Activated T-cell treated with anti-CD3 and anti-CD28 coated beads, Interleukin-2, amount 50 U/mL, for 24 hours (primary cell): ENCODE data around the gene CASTOR1.

Experiments
- DNase-seq: peaks from one replicate; pipeline ENCODE4 v3.0.0-alpha.2; 2020
- H3K27ac Mint-ChIP-seq: 2 replicates; pipeline ENCODE4 v1.8.0; 2020; ENCODE audit warnings: mild to moderate bottlenecking, mixed read lengths
- H3K27me3 Mint-ChIP-seq: 2 replicates; pipeline ENCODE4 v1.8.0; 2020; ENCODE audit warnings: mixed read lengths
- H3K36me3 Mint-ChIP-seq: 2 replicates; pipeline ENCODE4 v1.8.0; 2020; ENCODE audit warnings: low read depth, mixed read lengths
- H3K4me1 Mint-ChIP-seq: 2 replicates; pipeline ENCODE4 v1.8.0; 2020; ENCODE audit warnings: low read depth, mixed read lengths
- H3K4me3 Mint-ChIP-seq: 2 replicates; pipeline ENCODE4 v1.8.0; 2020; ENCODE audit warnings: mild to moderate bottlenecking, moderate library complexity, mixed read lengths
- H3K9me3 Mint-ChIP-seq: 2 replicates; pipeline ENCODE4 v1.8.0; 2020; ENCODE audit warnings: mixed read lengths

CASTOR1 gene

DNA sequence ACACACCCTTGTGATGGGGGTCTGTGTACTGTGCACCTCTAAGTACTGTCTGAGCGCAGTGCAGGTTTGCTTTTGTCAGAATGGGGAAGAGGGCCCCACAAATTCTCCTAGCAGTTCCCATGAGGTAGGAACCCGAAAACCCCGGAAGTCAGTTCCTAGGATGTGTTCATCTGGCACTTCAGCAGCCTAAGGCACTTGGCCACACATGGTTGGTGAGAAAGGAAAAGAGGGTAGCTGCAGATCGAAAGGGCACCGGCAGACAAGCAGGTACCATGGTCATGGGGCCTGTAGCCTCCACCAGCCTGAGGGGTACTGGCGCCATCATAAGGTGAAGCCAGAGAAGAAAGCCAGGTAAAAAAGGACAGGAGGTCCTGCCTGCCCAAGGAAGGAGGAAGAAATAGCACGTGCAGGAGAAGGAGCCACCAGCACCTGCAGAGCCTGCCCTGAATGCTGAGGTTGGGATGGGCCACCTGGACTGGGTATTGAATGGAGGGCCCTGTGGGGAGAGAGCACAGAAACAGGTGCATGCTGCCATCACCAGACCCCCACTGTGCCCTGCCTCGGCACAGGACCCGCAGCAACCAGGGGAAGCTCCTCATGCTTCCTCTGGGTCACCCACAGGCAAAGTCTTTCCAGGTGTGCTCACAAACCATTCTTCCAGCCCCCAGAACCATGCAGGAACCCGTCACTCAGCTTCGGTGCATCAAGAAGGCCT is 8.1 kb upstream of the CASTOR1 start:
- H3K27ac Mint-ChIP-seq, result peak overlapping the region; percentile 51
- H3K9me3 Mint-ChIP-seq, result no peaks in the 10 kb centered on the region
- no peaks in the 10 kb centered on the region for H3K27me3 Mint-ChIP-seq
- H3K4me1 Mint-ChIP-seq, result peaks cover 65% of the 10 kb centered on the region
- no peak for DNase-seq
- no peak overlapping the region for H3K4me3 Mint-ChIP-seq
- peaks cover 82% of the 10 kb centered on the region for H3K36me3 Mint-ChIP-seq

DNA sequence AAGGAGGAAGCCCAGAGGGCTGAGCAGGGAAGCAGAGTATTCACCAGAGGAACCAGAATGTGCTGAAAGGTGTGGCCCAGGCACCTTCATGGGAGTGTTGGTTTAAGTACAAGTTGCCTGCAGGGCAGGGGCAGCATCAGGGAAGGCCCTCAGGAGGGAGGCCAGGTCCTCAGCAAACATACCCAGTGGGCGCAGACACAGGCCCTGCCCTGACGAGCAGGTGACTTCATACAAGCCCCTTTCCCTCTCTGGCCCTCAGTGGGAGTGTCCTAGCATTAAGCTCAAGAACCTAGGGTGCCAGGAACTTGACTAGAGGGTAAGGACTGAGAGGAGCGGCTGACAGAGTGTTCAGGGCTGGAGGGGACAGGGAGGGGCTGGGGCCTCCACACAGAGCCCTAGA is 7.5 kb upstream of the CASTOR1 start:
- peak overlapping the region; percentile 51 for H3K27ac Mint-ChIP-seq
- no peaks in the 10 kb centered on the region for H3K9me3 Mint-ChIP-seq
- H3K36me3 Mint-ChIP-seq, result peaks cover 80% of the 10 kb centered on the region
- no peak for DNase-seq
- H3K4me3 Mint-ChIP-seq, result no peak overlapping the region
- peaks cover 59% of the 10 kb centered on the region for H3K4me1 Mint-ChIP-seq
- no peaks in the 10 kb centered on the region for H3K27me3 Mint-ChIP-seq

DNA sequence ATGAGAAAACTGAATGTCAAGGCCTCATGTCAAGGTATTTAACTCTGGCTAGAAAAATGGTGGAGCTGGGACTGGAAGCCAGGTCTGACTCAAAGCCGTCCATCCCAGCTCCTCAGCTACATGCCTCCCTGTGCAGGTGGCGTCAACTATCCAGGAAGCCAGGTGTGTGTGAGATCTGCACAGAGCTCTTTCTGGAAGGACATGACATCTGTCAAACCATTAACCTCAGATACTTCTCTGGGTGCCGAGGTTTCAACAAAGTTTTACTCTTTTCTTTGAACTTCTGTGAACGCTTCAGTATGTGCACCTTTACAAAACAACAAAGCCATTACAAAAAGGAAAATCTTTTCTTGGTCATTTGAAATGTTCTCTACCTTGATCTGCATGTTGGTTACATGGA is 7.0 kb upstream of the CASTOR1 start:
- peaks cover 80% of the 10 kb centered on the region for H3K36me3 Mint-ChIP-seq
- H3K4me1 Mint-ChIP-seq, result peaks cover 57% of the 10 kb centered on the region
- no peak for DNase-seq

DNA sequence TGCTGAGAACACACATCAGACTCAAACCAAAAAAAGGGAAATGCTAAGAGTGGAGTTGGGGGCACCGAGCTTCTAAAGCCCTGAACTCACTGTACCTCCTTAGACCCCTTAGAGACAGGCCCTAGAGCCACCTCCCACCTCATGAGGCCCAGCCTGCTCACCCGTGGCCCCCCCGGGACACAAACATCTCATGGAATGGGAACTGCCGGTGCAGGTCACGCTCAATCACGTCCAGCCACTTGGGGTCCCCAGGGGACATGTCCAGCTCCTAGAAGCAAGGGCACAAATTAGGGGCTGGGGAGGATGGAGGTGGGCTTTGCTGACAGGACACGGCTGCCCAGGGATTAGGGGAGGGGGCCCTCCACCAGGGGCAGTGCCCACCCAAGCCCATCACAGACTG is 6.3 kb upstream of the CASTOR1 start:
- Mint-ChIP-seq H3K9me3 (no peaks in the 10 kb centered on the region), H3K27me3 (no peaks in the 10 kb centered on the region), H3K36me3 (peaks cover 75% of the 10 kb centered on the region), H3K4me1 (peaks cover 56% of the 10 kb centered on the region), H3K4me3 (no peak overlapping the region), H3K27ac (peak overlapping the region; percentile 51)
- no peak for DNase-seq

More for the DNA sequence above, 7.0 kb upstream of the CASTOR1 start:
- Mint-ChIP-seq H3K27ac (peak overlapping the region; percentile 51), H3K4me3 (no peak overlapping the region), H3K9me3 (no peaks in the 10 kb centered on the region), H3K27me3 (no peaks in the 10 kb centered on the region)

DNA sequence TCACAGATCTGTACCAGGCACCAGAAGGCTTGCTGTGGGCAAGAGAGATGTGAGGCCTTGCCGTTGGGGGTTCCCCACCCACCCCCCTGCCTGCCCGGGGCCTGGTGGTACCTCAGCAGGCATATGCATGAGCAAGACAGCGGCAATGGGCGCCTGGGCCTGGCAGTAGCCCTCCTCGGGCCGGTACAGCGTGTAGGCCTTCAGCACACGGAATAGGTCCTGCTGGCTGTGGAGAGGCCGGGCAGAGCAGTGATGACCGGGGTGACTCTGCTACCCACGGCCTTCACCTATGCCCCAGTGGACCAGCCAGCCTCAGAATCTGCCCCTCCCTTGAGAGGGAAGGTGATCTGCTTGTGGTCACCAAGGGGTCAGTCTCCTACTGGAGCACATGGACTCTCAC is 5.5 kb upstream of the CASTOR1 start:
- Mint-ChIP-seq H3K36me3 (peaks cover 70% of the 10 kb centered on the region), H3K27ac (peak overlapping the region; percentile 22), H3K9me3 (no peaks in the 10 kb centered on the region), H3K4me1 (peaks cover 60% of the 10 kb centered on the region), H3K4me3 (no peak overlapping the region), H3K27me3 (no peaks in the 10 kb centered on the region)
- DNase-seq, result no peak

DNA sequence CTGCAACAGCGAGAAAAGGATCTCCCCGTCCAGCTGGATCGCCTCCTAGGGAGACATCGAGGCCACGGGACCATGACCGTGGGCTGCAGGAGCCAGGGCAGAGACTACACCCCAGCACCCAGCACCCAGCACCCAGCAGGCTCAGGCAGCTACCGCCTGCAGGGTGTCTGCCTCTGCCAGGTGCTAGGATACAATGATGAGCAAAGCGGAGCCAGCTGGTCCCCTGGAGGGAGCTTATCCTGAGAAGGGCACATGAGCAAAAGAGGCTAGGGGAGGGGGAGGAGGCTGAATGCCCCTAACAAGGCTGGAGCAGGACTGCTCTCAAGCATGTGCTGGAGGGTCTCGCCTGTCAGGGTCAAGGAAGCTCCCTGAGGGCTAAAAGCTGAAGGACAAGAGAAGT is 4.8 kb upstream of the CASTOR1 start:
- Mint-ChIP-seq H3K36me3 (peaks cover 62% of the 10 kb centered on the region), H3K27me3 (no peaks in the 10 kb centered on the region), H3K9me3 (no peaks in the 10 kb centered on the region), H3K27ac (peak overlapping the region; percentile 67), H3K4me3 (no peak overlapping the region), H3K4me1 (peaks cover 58% of the 10 kb centered on the region)
- no peak for DNase-seq

DNA sequence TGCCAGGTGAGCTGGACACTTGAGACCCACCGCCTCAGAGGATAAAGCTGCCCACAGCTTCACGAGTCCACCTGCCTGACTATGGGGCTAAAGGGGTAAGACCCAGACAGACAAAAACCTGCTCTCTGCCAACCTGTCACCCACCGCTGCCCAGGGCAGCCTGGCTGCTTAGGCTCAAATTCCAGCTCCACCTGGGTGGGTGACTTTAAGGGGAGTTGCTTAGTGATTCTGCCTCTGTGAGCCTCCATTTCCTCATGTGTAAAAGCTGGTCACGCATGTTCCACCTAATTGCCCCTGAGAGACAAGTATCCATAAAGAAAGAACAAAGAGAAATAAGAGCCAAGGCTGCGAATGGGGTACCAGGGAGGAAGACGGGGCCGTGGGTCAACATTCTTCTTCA is 3.7 kb upstream of the CASTOR1 start:
- H3K9me3 Mint-ChIP-seq, result no peaks in the 10 kb centered on the region
- H3K27me3 Mint-ChIP-seq, result no peaks in the 10 kb centered on the region
- no peak for DNase-seq
- H3K36me3 Mint-ChIP-seq, result peaks cover 52% of the 10 kb centered on the region
- peaks cover 55% of the 10 kb centered on the region for H3K4me1 Mint-ChIP-seq
- H3K4me3 Mint-ChIP-seq, result no peak overlapping the region
- peak overlapping the region; percentile 22 for H3K27ac Mint-ChIP-seq

DNA sequence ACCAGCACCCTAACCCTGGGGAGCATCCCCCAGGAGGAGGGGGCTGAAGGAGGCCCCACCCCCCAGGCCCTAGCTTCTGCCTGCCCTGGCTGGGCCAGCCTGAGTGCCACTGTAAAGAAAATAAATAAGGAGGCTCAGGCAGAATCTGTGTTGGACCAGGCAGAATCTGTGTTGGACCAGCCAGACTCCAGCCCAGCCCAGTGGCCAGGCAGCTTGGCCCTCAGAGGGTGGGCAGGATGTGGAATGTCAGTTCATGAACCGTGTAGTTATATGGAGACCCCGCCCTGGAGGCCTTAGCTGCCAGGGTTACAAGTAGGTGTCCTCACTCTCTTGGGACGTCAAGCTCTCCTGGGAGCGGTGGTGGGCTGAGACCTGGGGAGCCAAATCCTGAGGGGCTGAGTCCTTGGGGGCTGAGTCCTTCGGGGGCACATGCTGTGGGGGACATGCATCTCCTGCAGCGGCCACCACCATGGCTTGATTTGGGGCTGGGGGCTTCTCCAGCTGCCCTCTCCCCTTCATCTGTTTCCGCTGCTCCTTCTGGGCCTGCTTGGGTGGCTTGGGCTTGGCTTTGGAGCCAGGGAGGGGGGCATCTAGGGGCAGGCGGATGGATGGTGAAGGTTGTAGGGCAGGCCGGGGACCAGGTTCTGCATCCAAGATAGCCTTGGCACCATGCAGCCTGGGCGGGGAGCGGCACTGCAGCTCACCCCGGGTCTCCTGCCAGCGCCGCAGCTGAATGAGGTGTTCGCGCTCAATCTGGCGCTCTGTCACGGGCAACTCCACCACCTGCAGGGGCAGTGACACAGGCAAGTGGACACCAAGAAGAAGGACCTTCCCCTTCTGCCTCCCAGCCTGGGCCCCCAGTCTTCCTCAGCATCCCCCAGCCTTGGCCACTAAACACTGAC is 3.0 kb upstream of the CASTOR1 start:
- no peaks in the 10 kb centered on the region for H3K27me3 Mint-ChIP-seq
- H3K4me3 Mint-ChIP-seq, result no peak overlapping the region
- H3K4me1 Mint-ChIP-seq, result peaks cover 50% of the 10 kb centered on the region
- H3K27ac Mint-ChIP-seq, result peak overlapping the region; percentile 74
- peaks cover 45% of the 10 kb centered on the region for H3K36me3 Mint-ChIP-seq
- DNase-seq, result no peak
- no peaks in the 10 kb centered on the region for H3K9me3 Mint-ChIP-seq

DNA sequence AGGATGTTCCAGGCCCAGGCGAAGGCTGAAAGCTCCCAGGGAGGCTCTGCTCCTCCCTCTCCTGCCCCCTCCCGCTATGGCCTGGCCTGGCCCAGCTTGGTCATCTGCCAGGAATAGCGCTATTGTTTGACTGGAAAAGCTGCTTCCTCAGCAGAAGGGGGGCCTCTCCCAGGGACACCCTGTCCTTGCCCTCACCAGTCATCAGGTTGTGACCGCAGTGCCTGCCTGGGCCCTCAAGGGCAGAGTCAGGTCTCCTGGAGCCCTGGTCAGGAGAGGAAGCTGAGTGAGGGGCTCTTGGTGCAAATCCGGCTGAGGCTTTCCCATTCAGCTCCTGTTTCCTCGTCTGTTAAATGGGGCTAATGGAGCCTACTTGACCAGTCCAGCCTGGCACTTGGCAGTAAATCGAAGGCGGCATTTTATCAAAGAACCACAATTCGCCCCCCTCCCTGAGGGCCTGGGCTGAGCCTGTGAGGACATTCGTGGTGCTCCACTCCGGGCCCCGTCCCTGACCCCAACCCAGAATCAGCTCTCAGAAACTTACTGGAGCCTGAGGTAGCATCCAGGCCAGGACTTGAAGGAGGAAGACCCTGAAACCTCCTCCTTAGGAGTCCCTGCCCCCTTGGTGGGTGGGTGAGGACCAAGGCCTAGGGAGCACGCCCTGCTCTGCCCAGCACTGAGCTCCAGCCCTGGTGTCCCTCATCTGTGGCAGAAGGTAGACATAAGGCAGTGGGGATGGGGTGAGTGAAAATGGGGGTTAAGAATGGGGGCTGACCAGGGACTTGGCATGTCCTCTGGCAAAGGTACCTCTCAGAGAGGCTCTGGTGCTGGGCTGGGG is 2.0 kb upstream of the CASTOR1 start:
- Mint-ChIP-seq H3K4me3 (no peak overlapping the region), H3K4me1 (peaks cover 45% of the 10 kb centered on the region), H3K9me3 (no peaks in the 10 kb centered on the region), H3K27ac (peak overlapping the region; percentile 74), H3K27me3 (no peaks in the 10 kb centered on the region), H3K36me3 (peaks cover 35% of the 10 kb centered on the region)
- DNase-seq, result no peak

DNA sequence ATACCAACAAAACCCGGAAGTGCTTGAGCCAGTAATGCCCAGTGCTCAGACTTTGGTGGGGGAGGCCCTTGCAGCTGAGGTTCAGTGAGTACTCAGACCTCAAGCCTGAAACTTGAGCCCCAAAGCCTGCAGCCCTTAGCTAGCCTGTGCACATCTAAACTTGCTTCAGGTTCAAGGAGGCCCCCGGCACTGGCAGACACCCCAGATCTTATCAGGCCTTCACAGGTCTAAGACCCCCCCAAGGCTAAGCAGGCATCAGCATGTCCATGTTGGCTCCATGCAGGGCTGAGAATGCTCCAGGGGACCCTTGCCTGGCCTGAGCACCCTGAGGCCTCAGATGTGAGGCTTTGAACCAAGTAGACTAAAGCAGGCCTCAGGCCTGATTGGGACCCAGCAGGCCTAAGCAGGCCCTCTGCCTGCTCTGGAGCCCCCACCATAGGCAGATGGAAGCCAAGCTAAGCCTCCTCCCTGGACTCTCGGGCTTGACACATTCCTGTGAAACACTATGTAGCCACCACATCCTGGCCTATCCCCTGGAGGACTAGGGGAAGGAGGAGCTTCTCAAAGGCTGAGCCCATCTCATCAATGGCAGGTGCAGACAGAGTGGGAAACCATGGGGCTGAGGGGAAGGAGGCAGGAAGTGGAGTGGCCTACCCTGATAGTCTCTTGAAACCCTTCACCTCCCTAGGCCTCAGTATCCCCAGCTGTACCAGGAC is 1.2 kb upstream of the CASTOR1 start:
- Mint-ChIP-seq H3K4me1 (peaks cover 37% of the 10 kb centered on the region), H3K4me3 (peak overlapping the region; percentile 75), H3K27ac (peak overlapping the region; percentile 79), H3K36me3 (peaks cover 28% of the 10 kb centered on the region), H3K9me3 (no peaks in the 10 kb centered on the region), H3K27me3 (no peaks in the 10 kb centered on the region)
- DNase-seq, result no peak

DNA sequence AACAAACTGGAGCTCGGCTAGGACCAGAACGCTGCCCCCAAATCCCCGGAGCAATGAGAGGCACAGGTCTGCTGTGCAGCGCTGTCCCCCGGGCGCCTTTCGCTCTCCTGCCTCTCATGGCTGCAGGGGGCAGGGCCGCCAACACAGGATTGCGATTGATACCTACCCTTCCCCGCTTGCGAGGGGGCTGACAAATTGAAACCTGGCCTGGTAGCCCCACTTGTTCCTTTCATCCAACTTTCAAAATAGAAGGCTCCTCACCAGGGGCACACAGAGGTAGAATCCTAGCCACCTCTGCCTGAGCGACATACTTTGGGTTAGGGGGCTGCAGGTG is 642 bp upstream of the CASTOR1 start:
- peaks cover 28% of the 10 kb centered on the region for H3K36me3 Mint-ChIP-seq
- H3K27ac Mint-ChIP-seq, result peak overlapping the region; percentile 79
- peaks cover 34% of the 10 kb centered on the region for H3K4me1 Mint-ChIP-seq

DNA sequence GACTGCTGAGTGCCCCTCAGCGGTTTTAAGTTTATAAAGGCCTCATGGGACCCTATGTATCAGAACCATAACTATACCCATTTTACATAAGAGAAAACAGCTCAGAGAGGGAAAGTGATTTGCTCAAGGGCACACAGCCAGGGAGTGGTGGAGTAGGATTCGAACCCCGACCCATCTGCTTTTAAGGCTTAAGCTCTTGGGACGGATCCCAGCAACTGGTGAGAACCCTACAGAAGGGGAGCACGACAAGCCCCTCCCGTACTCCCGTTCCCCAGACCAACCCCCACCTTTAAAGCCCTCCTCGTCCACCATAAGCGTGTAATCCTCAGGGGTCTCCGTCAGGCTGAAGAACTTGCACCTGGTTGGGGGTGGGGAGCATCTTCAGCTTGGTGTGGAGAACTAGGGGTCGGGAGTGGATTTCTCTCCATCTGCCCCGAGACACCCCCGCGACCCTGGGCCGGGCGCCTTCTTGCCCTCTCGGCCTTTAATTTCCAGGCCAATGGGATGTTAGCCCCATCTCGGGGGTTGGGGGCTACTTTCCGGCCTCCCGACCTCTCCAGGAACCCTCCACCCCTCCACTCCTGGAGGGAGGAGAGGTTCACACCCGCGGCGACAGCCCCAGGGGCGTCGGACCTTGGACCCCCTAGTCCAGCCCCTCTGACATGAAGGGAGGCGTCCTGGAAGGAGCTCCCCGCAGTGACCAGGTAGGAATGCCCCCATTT is 725 bp downstream of the CASTOR1 start:
- Mint-ChIP-seq H3K4me3 (peak overlapping the region; percentile 75), H3K4me1 (peaks cover 34% of the 10 kb centered on the region), H3K9me3 (no peaks in the 10 kb centered on the region), H3K36me3 (peaks cover 19% of the 10 kb centered on the region), H3K27ac (no peak overlapping the region), H3K27me3 (no peaks in the 10 kb centered on the region)
- DNase-seq, result no peak

More for the DNA sequence above, 642 bp upstream of the CASTOR1 start:
- H3K4me3 Mint-ChIP-seq, result peak overlapping the region; percentile 75
- DNase-seq, result no peak
- no peaks in the 10 kb centered on the region for H3K9me3 Mint-ChIP-seq
- no peaks in the 10 kb centered on the region for H3K27me3 Mint-ChIP-seq

DNA sequence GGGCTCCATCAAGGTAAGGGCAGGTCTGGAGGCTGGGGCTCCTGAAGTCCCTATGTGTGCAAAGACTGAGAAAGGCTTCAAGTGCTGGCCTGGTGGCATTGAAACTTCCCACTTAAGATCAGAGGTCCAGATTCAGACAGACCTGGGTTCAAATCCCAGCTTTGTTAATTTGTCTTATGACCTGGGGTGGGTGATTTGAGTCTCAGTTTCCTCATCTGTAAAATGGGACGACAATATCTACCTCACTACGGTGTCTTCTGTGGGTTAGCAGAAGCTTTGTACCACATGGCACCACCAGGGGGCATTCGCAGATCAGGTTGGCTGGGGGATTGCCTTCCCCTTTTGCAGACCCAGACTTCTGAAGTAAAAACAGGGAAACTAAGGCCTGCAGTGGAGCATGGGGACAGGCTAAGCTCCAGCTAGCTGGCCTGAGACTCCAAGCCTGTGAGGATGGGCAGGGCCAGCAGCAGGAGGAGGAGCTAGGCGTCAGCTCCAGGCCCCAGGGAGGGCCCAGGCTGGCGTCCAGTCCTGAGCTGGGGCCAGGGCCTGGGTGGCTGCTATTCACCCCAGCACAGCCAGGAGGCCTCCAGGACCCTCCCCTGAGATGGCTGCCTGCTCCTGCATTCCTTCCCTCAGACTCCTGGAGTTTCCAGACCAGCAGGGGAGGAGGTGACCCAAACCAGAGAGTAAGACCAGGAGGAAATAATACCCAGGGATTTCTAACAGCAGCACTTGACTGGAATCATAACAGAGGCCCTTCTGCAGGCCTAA is 1.5 kb downstream of the CASTOR1 start:
- Mint-ChIP-seq H3K4me3 (peak overlapping the region; percentile 75), H3K27me3 (no peaks in the 10 kb centered on the region), H3K36me3 (peaks cover 11% of the 10 kb centered on the region), H3K9me3 (no peaks in the 10 kb centered on the region), H3K4me1 (peaks cover 40% of the 10 kb centered on the region), H3K27ac (no peak overlapping the region)
- DNase-seq, result peak; percentile 92
